NK-92 (cell line): ENCODE measurements around the gene MLLT10.
"Not testable (repeated sequence)": the region's sequence is repeated elsewhere in the genome, so short reads cannot be mapped to it uniquely, and the experiment has no call there.

Experiments used
- DNase-seq: peaks from one replicate; lab custom pipeline; 2025; ENCODE audit not compliant: unreplicated experiment; lab: John Stamatoyannopoulos, UW

MLLT10 gene

DNA sequence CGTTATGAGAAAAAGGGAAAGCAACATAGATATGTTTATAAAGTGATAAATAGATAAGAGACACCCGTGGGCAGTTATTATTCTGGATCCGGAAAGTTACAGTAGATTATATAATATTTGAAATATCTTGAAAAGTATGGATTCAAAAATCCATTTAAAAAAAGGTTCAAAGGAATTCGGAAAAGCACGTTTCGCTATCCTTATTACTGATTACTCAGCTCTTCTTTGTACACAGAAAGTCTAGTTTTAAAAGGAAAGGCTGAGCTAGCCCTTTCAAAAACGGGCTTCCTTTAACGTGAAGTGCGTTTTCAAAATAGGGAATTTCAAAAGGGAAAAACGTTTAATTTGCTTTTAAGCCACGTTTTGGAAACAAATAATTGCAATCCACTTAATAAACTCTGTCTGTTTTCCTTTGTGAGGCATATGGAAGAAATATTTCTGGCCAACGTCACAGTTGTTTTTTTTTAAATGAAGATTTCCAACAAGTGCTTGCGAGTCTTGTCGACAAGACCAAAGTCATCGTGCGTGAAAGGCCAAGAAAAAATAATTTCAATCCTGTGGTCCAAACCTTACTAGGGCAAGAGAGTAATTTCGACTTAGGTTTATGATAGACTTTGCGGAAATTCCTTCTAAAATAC is 6.3 kb upstream of the MLLT10 start:
- no peak for DNase-seq

- DNase-seq: no peak
These were observed 5.6 kb upstream of the MLLT10 start for GRCh38 chr10:21528236-21529031.

DNA sequence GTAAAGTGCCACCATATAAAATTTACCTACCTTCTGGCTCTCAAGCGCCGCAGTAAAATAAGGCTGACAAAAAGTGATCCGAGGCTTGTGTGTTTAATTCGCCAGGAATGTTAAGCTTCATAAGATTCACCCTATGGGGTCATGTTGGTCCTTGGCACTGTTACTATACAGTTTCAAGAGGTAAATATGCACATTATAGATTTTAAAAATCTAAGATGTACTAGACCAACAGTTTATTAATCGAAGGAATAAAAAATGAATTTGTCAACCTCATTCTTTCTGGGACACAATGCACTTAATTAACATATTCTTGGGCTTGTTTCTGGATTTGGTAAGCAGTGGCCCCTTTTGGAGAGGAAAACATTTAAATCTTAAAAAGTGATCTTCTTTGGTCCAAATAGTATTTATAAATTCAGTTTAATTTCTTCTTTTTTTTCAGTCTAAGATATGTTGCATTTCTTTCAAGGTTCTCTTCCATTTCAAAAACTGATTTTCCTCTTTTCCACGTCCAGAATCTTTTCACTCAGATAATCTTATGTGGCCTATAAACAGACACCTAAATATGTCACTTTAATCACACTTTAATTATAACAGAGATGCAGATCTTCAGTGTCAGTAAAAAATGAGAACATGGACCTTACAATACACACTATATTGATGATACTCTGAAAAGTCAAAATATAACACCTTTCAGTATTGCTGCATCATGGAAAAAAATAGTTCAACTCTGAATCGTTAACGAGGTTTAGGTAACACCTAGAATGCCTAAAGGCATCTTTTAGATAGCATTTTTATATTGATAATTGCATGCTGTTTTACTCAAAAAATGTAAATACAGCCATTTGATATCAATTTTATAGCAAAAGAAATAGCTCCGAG is 4.8 kb upstream of the MLLT10 start:
- DNase-seq: no peak

DNA sequence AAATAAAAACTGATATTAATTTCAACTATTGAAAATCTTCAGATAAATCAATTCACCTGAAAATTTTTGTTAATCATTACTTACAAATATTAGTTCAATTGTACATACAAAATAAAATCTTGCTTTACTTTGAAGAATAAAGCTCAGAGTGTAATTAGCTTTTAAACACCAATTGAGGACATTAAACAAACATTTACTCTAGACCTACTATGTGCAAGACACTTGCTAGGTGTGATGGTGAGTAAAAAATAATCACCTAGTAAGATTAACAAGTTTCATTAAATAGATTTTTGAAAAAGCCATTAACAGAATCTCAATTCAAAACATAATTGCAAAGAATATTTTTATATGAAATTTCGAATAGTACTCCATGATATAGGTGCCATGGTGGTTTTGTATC is 3.9 kb upstream of the MLLT10 start:
- DNase-seq: no peak

DNA sequence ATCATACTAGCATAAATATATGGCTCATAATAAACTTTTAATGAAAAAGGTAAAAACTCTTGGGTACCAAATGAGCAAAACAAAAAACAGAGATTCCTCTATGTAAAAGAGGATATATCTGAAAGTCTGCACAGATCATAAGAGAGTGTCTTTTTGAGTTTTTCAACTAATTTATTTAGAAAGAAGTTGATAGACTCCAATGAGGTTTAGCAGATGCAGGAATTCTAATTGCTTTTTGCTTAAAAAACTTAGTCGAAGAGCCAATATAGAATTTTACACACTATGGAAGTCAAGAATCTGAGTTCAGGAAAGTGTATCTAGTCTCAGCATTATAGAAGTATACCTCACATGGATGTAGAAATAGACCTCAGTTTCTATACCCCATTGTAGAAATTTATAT is 3.4 kb upstream of the MLLT10 start:
- DNase-seq: no peak

DNA sequence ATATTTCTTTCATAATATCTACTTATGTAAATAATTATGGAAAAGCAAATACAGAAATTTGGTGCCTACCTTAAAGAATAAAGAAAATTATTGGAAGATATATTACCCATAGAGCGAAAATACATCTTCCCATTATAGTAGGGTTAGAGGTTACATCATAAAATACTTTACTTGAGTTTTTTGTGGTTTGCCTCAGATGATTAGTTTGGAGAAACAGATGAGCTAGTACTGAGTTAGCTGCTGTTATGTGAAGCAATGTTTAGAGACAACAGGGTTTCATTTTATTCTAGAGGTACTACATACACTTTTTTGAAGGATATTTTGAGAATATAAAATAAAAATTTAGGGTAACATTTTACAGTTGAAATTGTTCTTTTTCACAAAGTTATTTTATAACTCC is 2.9 kb upstream of the MLLT10 start:
- DNase-seq: no peak

DNA sequence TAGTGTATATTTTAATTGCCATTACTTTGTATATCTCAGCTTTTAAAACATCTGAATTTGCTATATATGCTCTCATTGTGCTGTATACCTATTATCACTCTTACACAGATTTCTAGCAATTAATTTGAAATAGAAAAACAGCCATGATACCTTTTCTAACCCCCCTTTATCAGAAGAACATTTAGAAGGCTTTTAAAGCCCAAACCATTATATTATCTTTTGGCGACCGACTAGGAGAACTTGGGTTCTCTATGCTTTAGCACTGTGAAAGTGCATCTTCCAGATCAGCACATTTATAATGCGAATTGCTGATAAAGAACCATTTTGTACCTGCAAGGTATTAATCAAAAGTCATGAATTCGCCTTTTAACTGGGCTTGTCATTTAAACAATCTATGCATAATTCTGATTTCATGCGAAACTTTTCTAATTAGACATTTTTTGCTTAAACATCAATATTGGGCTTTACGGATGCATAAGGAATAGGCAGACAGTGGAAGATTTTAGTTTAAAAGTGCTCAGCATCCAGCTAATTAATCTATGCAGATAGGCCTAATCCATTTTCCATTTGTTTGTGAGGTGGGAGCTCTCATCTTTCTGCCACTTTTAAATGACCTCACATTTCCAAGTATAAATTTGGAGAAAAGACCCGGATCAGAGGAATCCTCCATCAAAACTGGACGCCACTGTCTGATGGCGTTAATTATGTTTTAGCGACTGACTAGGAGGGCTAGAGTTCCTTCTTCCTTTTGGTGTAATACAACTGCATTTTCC is 1.2 kb upstream of the MLLT10 start:
- no peak for DNase-seq

GRCh38 chr10:21534280-21534586 is 201 bp downstream of the MLLT10 start:
- DNase-seq: no peak

DNA sequence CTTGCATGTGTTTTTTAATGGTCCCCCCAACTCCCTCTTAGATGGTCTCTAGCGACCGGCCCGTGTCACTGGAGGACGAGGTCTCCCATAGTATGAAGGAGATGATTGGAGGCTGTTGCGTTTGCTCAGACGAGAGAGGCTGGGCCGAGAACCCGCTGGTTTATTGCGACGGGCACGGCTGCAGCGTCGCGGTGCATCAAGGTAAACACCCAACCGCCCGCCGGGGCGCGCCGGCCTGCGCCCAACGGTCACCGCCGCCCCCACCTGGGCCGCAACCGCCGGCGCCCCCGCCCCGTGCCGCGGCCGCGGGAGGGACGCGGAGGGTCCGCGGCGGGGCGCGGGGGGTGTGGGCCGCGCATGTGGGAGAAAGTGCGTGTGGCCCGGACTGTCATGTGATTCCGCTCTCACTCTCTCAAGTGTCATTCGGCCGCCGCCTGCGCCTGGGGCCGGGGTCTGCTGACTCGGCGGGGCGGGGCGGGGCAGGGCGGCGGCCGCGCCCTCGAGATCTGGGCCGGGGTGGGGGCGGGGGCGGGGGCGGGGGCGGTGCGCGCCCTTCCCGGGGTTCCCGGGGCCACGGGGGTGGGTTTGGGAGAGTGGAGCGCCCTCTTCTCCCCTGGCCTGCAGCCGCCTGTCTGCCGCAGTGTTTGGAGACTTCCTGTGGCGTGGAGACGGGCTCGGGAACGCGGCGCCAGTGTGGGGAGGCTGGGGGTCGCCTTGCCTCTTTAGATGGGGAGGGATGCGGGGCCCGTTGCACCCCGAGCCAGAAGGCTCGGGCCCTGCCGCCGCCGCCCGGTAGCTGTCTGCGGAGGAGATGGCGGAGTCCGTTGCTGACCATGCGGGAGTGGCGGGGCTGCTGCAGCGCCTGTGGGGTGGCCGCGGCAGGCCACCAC is 817 bp downstream of the MLLT10 start:
- no peak for DNase-seq

- DNase-seq: no peak
These were observed 1.5 kb downstream of the MLLT10 start for GRCh38 chr10:21535494-21535965.

DNA sequence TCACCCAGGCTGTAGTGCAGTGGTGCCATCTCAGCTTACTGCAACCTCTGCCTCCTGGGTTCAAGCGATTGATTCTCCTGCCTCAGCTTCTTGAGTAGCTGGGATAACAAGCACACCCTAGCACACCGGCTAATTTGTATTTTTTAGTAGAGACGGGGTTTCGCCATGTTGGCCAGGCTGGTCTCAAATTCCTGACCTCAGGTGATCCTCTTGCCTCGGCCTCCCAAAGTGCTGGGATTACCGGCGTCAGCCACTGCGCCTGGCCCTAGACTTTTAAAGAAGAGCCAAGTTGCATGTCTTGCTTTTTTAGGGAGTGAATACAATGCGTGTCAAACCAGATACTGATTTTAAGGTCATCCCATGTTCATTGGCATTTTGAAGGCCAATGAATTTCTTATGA is 1.9 kb downstream of the MLLT10 start:
- DNase-seq: not testable (repeated sequence)

- no peak for DNase-seq
These were observed 2.8 kb downstream of the MLLT10 start for GRCh38 chr10:21536874-21537273.

GRCh38 chr10:21540701-21541100 is 6.7 kb downstream of the MLLT10 start:
- DNase-seq: not testable (repeated sequence)

DNA sequence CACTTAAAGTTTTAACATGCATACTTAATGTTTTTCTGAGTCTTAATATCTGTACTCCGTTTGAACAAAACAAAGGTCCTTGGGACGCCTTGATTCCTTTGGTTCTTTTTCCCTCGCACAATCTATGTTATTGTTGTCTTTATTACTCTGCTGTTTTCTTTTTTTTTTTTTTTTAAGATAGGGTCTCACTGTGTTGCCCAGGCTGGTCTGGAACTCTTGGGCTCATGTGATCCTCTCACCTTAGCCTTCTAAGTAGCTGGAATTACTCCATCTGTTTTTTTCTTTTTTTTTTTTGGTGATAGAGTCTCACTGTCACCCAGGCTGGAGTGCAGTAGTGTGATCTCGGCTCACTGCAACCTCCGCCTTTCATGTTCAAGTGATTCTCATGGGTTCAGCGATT is 13.2 kb downstream of the MLLT10 start:
- no peak for DNase-seq

- DNase-seq: no peak
These were observed 18.6 kb downstream of the MLLT10 start for GRCh38 chr10:21552638-21553037.

DNA sequence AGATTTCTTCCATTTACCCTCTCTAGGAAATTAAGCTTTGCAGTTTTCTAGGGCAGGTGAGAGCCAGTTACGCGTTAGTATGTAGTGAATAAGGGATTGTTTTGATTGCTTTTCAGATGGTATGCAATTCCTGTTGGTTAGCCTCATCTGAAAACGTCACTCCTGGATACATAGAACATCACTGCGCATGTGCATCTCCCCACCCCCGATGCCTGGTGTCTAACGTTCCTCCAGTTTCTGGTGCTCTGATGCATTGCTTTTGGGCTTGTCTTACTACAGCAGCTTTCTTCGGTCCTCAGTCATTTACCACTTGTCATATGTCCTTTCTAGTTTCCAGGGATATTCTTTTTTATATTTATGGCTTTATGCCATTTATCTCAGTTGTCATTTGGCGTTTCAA is 22.5 kb downstream of the MLLT10 start:
- DNase-seq: no peak

DNA sequence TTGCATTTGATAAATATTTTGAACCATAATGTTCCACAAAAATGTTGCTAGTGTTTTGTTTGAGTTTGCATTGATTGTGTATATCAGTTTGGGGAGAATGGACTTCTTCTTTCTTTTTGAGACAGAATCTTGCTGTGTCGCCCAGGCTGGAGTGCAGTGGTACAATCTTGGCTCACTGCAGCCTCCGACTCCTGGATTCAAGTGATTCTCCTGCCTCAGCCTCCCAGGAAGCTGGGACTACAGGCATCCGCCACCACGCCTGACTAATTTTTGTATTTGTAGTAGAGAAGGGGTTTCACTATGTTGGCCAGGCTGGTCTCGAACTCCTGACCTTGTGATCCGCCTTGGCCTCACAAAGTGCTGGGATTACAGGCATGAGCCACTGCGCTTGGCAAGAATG is 25.0 kb downstream of the MLLT10 start:
- DNase-seq: not testable (repeated sequence)

- DNase-seq: no peak
These were observed 36.9 kb downstream of the MLLT10 start for GRCh38 chr10:21570761-21571521.

DNA sequence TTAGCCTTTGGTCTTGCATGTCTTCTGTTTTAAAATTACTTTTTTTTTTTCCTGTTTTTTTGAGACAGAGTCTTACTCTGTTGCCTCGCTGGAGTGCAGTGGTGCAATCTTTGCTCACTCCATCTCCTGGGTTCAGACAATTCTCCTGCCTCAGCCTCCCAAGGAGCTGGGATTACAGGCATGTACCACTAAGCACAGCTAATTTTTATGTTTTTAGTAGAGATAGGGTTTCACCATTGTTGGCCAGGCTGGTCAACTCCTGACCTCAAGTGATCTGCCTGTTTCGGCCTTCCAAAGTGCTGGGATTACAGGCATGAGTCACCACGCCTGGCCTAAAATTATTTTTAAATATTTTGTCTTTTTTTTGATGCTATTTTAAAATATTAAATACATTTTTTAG is 38.5 kb downstream of the MLLT10 start:
- no peak for DNase-seq
